Muscle of arm (tissue), 12 donors: ENCODE data around the gene UST. TPM values are rescaled to one million over a fixed set of nuclear protein-coding genes. Genes with fewer than 3 reads are reported as not detected.
"Not testable (repeated sequence)": the region's sequence is repeated elsewhere in the genome, so short reads cannot be mapped to it uniquely, and the experiment has no call there.

ENCODE experiments used
- DNase-seq: peaks from one replicate; pipeline ENCODE4 v3.0.0-alpha.2; 2013
- polyA plus RNA-seq, 12 donors: library from polyadenylated mRNA; unstranded; fragments of 120-200 nt; gene quantifications; one replicate each; pipeline ENCODE4 v1.2.1, GENCODE V29; 2013; ENCODE audit not compliant: insufficient read length in 12 of 12

Gene UST
- polyA plus RNA-seq, 12 donors = 5.8 to 20.4 (median 8.4) TPM; not detected in 1

DNA sequence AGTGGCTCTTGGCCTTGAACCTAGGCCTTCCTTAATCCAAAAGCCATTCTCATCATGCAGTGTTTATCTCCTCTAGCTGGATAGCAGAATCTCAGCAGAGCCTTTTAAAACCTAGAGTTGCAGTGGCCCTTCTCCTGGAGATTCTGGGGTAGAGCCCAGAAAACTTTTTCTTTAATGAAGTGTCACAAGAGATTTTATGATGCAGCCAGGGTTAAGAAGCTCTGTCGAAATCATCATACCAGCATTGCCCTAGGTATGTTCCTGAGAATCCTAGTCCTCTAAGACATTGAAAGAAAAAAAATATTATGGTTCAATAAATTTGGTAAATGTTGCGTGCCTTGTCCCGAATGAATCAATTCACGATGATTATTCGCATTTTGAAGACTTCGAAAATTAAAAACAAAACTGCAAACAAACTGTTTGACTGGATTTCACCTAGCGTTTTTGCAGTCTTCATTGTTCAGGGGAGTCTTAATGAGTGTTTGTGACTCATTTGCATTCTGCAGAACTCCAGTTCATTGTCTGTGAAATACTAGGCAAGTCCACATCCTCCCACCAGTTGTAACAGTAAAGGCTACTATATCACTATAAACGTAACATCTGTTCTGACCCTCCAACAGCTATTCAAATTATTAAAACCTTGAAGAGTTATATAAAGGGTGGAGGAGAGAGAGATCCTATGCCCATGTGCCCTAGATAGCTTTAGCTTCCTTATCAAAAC, 198.6 kb downstream of the UST start:
- DNase-seq = no peak

DNA sequence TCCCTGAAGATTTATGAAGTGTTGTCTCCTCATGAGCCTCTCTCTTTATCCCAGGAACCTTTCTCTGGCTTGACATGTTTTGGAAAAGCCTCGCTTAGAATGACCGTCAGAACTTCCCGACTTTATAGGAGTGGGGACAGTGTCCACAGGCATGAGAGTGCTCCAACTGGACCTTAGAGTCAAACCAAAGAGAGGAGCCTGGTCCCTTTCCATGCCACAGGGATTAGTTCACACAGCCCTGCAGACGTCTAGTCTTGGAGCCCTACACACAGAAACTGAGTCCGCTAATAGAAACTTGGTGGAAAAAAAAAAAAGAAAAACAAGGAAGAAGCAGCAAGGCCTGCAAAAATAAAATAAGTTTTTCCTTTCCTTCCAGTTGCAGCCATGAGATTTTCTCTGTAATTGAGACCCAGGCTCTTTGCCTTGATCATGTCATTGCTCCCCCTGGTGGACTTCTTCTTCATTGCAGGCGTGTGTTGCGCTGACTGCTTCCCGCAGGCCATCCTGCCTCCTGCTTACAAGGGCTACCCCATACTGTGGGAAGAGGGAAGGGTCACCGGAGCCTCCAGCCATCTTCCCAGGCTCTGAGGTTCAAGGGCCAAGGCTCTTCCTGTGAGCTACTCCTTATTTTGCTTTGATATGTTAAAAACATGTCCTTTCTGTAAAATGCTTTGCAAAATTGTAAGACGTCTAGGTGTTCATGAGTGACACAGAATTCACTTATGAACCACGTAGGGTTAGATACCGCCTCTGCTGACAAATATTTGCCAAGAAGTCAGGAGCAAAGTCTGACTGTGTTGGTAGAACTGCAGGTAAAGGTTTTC, 201.0 kb downstream of the UST start:
- DNase-seq = peak; percentile 92

DNA sequence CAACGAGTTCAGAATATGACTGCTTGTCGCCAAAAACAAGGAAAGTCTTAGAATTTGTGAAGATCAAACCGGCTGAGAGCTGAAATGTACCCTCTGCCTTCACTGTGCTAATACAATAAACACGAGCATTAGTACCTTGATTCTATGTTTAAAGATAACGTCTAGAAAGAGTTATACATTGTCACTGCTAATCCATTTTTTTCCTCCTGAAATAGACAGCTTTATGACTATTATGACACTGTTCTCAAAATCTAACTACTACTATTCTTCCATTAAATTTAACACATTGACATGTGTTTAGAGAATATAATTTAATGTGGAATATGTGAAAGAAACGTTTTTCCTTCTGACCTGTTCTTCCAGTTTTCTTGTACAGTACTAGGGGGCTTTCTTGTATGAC, 204.8 kb downstream of the UST start:
- DNase-seq = no peak

DNA sequence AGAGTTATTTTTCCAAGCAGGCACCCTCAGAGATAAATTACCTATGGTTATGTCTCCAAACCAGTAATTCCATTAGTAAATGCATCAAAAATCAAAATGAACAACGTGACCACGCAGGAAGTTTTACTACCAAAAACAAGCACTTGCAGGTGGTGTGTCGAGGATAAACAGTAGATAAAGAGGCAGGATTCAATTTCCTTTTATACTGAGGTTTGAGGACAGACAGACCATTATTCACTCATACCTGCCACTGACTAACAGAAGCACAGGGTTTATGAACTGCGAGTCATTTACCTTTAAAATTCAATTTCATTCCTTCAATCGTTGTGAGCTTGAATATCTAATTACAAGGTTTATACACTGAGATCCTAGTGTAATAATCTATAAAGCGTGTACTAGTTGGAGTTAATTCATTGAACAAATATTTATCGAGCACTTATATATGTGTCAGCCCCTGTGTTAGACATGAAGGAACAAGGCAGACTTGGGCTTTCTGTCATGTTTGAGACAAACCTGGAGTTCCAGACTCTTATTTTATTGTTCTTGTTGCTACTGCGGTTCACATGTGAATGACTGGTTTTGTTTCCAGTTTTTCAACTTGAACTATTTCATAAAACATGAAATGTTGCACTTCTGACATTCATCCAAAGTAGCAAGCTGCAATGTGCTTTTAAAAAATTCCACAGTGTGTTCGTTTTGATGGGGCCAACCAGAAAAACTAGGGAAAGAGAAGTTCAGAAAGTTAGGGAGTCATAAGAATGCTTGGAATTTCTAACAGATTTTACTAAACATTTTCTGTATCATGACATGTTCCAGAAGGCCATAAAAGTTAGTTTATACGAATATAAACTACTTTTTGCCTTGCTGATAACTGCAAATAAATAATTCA, 205.6 kb downstream of the UST start:
- DNase-seq = peak; percentile 65

- DNase-seq = no peak
Measured at GRCh38 chr6:148954461-148954860, 207.6 kb downstream of the UST start.

GRCh38 chr6:148954934-148955333, 208.1 kb downstream of the UST start:
- DNase-seq = no peak

- DNase-seq = no peak
Measured at GRCh38 chr6:148955441-148955840, 208.6 kb downstream of the UST start.

- not testable (repeated sequence) for DNase-seq
Measured at GRCh38 chr6:148956163-148956562, 209.3 kb downstream of the UST start.

DNA sequence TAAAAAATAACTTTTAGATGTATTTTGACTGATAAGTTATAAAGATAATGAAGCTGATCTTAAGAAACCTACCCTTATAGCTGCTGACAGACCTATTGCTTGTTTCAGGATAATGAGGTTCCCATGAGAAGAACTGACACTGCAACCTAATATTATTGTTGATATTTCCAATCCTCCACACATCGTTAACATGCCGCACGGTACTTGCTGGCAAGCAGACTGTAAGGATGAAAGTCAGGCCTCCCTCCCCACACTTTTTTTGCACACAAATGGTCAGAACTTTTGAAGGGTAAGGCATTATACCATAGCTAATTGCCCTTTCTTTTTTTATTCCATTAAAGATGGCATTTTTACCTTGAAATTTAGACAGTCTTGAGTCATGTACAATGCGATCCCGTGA, 210.9 kb downstream of the UST start:
- DNase-seq = no peak

- DNase-seq = no peak
Measured at GRCh38 chr6:148959008-148959407, 212.2 kb downstream of the UST start.

DNA sequence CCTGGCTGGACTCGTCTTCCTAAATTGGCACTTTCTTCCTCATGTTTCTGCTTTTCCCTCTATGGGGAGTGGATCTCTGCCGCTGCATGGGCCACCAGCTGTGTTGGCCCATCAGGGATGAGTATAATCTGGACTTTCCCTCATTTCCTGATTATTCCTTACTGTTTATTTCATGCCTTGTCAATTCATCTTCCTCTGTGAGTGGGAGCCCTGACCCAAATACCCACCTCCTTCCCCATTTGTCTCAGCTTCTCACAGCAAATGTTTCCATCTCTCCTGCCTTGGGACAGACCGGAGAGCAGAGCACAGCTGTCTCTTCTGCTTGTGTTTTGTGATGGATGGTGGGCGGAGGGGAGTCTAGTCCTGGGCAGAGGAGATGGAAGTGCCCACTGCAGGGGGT, 212.7 kb downstream of the UST start:
- DNase-seq = no peak

- DNase-seq = no peak
Measured at GRCh38 chr6:148962854-148963515, 216.2 kb downstream of the UST start.

DNA sequence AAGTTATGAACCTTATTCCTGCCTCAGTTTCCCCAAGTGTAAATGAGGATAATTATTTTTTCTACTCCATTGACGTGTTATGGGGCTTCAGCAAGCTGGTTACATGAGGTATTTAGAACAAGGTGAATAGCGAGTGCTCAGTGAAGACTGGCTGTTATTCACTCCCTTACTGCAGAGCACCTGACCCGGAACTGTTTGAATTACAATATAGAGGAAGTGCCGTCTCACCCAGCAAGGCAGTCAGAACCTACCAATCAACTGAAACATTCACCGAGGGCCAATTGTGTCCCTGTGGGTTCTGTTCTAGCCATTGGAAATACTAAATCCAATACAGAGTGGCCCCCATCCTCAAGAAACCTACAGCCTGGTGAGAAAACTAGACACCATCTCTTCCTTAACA, 216.9 kb downstream of the UST start:
- DNase-seq = no peak

DNA sequence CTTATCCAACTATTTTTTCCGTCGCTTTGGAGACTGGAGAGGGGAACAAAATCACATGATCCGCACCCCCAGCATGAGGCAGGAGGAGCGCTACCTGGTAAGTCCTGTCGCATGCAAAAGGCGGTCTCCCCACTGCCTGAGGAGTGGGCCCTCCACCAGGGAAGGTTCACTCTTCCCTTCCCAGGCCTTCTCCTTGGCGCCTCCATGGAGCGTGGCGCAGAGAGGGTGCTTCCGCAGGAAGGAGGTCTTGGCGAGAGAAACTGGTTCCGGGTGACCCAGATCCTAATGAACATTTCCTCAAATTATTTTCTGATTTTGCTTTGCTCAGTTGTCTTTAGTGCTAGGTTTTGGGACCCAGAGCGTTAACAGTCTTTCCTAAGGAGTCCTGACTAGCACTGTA, 217.6 kb downstream of the UST start:
- DNase-seq = no peak

DNA sequence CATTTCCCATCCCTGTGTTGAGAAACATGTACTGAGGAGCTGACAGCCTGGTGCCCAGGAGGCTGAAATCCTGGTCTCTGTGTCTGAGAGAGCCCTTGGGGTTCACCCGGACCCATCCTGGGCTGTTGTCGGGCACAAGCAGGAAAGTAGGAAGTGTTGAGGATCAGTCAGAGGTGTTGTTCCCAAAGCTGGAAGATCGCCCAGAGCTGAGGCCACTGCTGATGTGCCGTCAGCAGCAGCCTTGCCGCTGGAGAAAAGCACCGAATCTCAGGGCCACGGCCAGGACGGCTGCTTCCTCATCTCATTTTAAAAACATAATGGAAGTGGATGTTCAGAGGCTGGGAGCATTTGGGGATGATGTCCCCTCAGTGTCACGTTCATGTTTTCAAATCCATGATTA, 218.5 kb downstream of the UST start:
- no peak for DNase-seq

DNA sequence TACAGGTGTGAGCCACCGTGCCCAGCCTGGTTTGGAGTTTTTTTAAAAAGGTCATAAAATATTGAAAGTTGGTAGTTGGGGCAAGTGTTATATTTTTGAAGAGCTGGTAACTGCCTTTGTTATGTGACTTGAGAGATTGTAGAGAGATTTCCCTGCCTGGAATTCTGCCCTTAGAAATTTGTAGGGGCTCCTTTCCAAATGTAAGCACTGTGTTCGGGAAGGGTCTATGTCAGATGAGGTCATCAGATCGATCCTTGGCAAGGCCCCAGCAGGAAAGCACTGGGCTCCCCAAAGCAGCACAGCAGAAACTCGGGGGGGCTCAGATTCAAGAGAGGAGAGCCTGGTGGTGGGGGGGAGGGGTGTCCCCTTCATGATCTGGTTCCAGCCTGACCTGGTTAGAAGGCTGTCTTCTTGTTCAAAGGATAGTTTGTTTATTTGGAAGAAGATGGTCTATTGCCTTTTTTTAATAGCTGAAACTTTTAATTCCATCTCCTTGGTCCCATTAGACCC, 220.2 kb downstream of the UST start:
- DNase-seq = no peak

GRCh38 chr6:148967541-148967956, 220.7 kb downstream of the UST start:
- DNase-seq = no peak

DNA sequence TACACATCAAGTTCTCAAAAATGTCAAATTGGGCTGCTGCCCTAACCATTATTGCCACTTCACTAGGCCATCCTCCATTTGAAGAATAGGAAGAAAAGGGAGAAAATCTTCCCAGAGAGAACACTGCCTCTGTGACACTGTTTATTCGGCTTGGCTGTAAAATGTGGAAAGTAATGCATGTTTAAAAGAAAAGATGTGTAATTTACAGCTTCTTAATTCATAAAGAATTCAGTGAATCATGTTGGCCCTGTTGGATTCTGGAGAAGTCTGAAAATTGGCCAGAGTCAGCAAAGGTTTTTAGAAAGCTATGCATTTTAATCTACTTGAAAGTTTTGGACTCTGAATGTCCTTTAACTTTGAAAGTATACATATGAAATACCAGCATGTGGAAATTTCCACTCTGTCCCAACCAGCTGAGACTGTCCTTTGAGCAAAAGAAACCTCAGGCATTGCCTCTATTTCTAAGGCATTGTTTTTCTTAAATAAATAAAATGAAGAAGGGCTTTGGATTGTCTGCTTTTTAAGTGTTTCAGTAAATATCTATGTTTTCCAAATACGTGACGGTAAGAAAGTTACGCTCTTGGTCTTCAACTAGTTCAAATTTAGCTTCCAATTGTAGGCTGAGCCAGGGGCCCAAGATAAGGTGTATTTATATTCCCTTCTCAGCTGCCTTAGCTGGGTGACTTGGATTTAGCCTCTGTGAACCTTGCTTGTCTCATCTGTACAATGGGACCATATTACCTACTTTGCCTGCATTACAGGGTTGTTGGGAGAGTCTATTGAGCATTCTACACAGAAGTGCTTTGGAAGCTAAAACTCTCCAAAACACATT, 222.2 kb downstream of the UST start:
- peak; percentile 64 for DNase-seq

DNA sequence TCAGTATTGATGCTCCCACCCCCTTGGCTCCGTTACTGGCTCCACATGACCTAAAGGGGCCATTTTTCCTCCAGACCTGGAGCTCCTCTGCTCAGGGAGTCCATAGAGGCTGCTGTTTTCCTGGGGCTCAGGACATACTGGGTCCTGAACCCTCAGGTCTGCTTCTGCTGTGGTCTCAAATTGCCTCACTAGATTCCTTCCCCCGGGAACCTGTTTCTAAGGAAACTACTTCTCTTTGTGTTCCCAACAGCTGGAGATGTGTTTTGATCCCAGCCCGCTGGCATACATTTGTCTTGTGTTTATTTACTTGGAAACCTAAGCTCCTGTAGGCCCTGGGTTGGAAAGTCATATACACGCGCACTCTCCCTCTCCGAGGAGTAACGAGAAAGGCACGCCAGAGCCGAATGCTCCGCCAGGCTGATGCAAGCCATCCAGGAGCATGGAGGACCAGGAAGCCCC, 222.8 kb downstream of the UST start:
- DNase-seq = peak; percentile 94
